Retina (tissue), 1 donor: Measurements from ENCODE around the gene RORC.
A peak's percentile ranks its signal among the peaks of the same experiment; 100 is the strongest.
"Not testable (repeated sequence)": the region's sequence is repeated elsewhere in the genome, so short reads cannot be mapped to it uniquely, and the experiment has no call there.

Source experiments
- DNase-seq: peaks from one replicate; pipeline ENCODE4 v3.0.0-alpha.2; 2016

RORC gene

GRCh38 chr1:151803915-151804314 is 27.7 kb downstream of the RORC start:
- DNase-seq = no peak

GRCh38 chr1:151803164-151803563 is 28.4 kb downstream of the RORC start:
- DNase-seq = no peak

GRCh38 chr1:151802372-151802771 is 29.2 kb downstream of the RORC start:
- DNase-seq = no peak

- DNase-seq = no peak
These were observed 29.8 kb downstream of the RORC start for GRCh38 chr1:151801846-151802245.

GRCh38 chr1:151801310-151801820 is 30.2 kb downstream of the RORC start:
- DNase-seq = no peak

- no peak for DNase-seq
These were observed 30.8 kb downstream of the RORC start for GRCh38 chr1:151800830-151801229.

- DNase-seq = no peak
These were observed 32.2 kb downstream of the RORC start for GRCh38 chr1:151799179-151800022.

- DNase-seq = no peak
These were observed 33.0 kb downstream of the RORC start for GRCh38 chr1:151798571-151798970.

- DNase-seq = no peak
These were observed 40.5 kb downstream of the RORC start for GRCh38 chr1:151790940-151791651.

GRCh38 chr1:151790071-151790939 is 41.3 kb downstream of the RORC start, which contains the start of gene TDRKH:
Gene TDRKH (minus strand): TSS chr1:151790500. CDS start chr1:151783022, 7,478 bp downstream.
- DNase-seq = peak; percentile 98

- DNase-seq = no peak
These were observed 43.9 kb downstream of the RORC start for GRCh38 chr1:151787689-151788088.

GRCh38 chr1:151783796-151784195 is 47.8 kb downstream of the RORC start:
- DNase-seq = no peak

- DNase-seq = no peak
These were observed 48.9 kb downstream of the RORC start for GRCh38 chr1:151782741-151783140.

- DNase-seq = not testable (repeated sequence)
These were observed 49.6 kb downstream of the RORC start for GRCh38 chr1:151782026-151782425.

GRCh38 chr1:151780736-151781135 is 50.9 kb downstream of the RORC start:
- not testable (repeated sequence) for DNase-seq

- DNase-seq = no peak
These were observed 51.8 kb downstream of the RORC start for GRCh38 chr1:151779852-151780251.

GRCh38 chr1:151777317-151777716 is 54.3 kb downstream of the RORC start:
- DNase-seq = no peak

GRCh38 chr1:151776665-151777062 is 54.9 kb downstream of the RORC start:
- DNase-seq = no peak

- DNase-seq = no peak
These were observed 55.5 kb downstream of the RORC start for GRCh38 chr1:151775894-151776664.

- no peak for DNase-seq
These were observed 57.2 kb downstream of the RORC start for GRCh38 chr1:151774256-151774922.

- DNase-seq = no peak
These were observed 57.9 kb downstream of the RORC start for GRCh38 chr1:151773702-151774101.
